NCI-H345 treated with DMSO at 0.1 percent for 48 hours (cell line): ENCODE measurements around the gene CELSR2.
"Not testable (repeated sequence)": the region's sequence is repeated elsewhere in the genome, so short reads cannot be mapped to it uniquely, and the experiment has no call there.

ENCODE experiments used
- DNase-seq: peaks from one replicate; lab custom pipeline; 2025; ENCODE audit not compliant: unreplicated experiment; lab: John Stamatoyannopoulos, UW

CELSR2 gene

DNA sequence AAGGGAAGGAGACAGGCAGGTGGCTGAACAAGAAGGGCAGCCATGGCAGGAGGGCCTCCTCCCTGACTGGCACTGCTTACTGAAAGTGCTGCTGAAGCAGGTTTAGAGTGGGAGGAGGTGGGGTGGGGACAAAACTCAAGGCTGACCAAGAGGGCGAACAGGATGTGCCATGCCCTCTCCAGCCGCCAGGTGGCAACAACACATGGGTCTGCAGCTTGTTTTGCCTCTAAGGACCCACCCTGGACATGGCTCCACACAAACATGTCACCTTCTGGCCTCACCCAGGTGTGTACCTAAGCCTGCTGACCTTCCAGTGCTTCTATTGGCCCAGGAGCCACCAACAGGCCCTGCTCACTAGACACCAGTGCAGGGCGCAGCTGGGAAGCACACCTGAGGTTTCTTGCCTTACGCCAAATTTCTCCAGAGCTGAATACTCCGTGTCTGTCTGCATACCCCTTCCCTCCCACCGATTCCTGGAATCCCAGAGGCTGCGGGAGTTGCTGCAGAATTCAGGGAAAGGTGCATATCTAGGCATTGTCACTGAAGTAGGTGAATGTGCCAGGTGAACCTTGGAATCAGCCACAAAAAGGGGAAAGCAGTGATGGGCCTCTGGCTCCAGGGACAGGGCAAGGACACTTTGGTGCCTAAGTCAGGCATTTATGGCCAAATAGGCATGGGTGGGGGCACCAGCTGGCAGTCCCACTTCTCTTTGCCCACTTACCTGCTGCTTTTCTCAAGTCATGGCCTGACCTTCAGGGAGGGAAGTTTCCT lies 28.3 kb downstream of the CELSR2 start:
- DNase-seq = peak; percentile 30

DNA sequence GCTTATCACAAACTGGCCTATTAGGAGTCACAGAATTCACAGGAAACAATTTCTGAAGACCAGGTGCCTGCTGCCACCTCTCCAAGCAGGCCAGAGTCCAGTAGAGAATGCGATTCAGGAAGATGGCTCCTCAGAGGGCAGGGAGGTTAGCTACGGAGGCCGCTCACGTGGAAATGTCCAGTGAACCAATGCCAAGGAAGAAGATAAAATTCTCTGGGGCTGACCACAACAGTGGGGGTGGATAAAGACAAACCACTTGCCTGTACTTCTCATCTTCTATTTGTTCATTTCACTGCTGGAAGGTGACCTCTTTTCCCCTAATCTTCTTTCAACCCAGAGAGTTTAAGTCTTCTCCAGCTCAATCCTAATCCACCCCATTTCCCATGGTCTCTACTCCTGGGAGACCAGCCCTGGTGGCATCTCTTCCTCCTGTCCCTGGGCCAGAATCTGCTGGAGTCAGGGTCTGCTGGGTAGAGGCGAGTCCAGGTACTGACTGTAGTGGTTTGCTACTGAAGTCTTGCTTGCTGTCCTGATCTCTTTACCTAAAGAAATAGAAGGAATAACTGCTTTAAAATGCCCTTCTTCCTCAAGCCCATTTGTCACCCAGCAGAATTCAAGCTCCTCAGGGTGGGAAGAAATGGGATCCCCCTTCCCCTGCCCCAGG lies 30.4 kb downstream of the CELSR2 start:
- DNase-seq = no peak

DNA sequence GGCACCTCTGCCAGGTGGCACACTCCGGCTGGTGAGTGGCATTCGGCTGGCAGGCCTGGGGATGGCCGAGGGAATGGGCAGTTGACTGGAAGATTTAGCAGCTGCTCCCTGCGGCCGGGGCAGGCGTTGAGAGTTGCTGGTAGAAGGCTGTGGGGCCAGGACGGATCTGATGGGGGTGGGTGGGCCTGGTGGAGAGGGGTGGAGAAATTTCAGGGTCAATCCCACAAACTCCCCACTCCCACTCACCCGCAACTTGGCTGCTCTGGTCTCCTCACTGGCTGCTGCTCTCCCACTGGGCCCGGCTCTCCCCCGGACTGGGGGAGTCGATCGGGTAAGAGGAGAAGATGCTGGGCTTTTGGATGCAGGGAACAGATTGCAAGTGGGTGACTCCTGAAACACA lies 31.5 kb downstream of the CELSR2 start:
- DNase-seq = no peak

DNA sequence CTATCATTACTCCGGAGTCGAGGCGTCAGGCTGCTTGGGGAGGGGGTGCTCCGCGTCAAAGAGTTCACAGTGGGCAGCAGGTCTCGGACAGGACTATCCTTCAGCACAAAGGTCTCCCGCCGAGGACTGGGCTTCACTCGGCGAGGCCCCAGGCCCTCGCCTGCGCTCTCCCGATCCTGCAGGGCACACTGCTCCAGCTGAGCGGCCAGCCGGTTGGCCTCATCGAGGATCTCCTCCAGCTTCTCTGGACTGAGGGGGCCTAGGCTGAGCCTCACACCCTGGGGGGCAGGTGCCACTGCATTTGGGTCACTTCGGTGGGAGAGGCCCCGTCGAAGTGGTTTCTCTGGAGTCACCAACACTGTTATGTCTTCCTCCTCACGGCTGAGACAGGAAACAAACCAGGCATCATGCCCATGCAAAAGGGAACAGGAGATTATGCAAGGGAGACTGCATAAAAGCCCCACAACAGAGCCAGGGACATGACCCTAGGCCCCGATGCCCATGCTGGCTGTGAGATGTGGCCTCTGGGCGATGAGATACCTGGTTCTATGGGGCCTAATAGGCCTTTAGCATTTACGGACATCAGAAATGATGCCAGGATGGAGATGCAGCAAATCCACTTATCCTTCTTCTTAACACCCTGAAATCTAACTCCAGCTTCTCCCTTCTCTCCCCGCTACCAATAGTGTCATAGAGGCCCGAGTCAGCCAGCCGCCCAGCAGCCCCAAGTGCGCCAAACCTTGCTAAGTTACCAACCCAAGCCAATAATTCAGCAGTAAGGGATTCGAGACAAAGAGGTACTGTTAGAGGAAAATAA lies 32.5 kb downstream of the CELSR2 start:
- no peak for DNase-seq

DNA sequence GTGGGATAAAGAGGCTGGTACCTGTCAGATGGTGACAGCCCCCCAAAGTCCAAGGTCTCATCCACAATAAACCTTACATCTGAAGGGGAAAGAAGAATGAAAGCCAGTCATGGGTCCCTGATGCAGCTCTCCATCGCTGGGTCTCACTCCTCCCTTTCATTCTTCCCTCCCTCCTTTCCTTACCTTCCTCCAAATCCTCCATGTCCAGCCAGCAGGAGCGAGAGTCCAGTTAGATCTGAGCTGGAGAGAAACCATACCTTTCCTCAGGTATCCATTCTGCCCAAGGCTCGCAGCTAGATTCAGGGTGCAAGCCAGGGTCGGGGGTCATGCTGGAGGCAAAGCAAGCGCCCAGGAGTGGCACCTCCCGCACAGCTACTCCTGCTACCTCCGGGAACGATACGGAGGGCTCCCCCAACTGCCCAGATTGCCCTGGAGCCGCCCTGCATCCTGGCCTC lies 33.2 kb downstream of the CELSR2 start:
- DNase-seq = no peak

DNA sequence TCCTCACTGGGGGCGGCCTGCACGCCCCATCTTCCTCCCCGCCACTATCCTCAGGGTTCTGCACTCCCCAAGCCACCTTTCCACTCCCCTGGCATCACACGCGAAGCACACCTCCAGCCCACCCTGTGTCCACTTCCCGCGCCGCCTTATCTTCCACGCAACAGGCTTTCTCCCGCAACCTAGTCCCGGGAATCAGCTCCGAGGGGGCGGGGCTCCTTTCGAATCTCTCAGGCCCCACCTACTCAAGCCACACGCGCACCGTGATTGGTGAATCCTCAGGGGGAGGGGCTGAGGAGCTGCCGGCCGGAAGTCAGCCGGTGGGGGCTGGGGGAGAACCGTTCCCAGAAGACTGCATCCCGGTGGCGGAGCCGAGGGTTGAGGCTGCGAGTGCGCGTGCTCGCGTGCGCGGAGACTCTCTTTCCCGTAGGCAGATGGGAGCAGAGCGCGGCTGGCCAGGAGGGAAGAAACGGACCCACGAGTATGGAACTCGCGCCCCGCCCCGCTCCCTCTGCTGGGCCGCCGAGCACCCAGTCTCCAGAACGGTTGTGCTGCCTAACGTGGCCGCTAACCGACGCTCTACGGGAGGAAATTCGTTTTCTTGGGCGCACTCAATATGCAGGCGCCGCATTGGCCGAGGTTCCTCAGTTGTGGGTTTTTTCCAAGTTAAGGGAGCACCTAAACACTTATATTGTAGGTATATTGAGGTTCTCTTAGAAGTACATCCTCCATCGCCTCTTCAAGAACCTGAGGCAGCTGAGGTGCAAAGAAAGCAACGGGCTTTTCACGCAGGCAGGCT lies 33.8 kb downstream of the CELSR2 start, which contains the start of gene PSRC1:
Gene PSRC1 (minus strand): TSS at position 194 of the 796 bp plus-strand sequence.
- peak; percentile 94 for DNase-seq

DNA sequence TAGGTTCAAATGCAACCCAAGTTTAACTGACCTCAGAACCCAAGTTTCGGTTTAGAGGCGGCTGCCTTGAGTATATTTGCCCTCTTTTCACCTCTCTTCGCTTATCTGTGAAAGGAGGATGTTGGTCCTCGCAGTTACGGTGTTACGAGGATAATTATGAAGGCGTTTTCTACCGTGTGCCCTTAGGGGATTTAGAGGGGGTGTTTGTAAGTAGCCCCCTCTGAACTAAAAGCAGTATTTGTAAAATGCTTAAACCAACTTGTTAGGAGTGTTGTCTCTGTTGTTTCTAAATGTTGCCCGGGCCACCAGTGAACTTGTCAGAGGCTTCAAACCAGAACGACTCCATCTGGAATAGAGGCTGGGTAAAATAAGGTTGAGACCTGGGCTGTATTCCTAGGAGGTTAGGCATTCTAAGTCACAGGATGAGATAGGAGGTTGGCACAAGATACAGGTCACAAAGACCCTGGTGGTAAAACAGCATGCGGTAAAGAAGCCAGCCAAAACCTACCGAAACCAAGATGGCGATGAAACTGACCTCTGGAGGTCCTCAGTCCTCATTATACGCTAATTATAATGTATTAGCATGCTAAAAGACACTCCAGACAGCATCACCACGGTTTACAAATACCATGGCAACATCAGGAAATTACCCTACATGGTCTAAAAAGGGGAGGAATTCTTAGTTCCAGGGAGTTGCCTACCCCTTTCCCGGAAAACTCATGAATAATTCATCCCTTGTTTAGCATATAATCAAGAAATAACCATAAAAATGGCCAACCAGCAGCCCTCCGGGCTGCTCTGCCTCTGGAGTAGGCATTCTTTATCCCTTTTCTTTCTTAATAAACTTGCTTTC lies 34.6 kb downstream of the CELSR2 start:
- no peak for DNase-seq

DNA sequence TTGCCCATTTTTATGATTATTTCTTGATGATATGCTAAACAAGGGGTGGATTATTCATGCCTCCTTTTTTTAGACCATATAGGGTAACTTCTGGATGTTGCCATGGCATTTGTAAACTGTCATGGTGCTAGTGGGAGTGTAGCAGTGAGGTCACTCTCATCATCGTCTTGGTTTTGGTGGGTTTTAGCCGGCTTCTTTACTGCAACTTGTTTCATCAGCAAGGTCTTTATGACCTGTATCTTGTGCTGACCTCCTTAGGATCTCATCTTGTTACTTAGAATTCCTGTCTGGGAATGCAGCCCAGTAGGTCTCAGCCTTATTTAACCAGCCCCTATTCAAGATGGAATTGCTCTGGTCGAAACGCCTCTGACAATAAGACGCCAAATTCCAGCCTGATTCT lies 37.4 kb downstream of the CELSR2 start:
- DNase-seq = not testable (repeated sequence)

DNA sequence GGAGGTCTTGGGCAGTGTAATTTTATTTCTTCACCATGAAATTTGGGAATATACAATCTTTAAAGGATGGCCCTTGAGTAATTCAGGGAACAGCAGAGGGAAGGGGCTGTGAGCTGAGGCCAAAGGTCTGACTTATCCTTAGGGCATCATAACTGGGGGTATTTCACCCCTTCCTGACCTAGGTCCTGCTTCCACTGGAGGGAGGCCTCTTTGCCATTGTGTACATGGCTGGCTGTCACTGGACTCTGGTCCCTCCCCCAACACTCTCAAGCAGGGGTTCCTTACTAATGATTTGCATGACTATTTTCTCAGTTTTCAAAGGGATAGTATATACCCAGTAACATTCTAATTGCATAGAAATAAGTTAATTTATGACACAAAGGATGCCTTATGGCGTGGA lies 40.8 kb downstream of the CELSR2 start:
- DNase-seq = no peak

DNA sequence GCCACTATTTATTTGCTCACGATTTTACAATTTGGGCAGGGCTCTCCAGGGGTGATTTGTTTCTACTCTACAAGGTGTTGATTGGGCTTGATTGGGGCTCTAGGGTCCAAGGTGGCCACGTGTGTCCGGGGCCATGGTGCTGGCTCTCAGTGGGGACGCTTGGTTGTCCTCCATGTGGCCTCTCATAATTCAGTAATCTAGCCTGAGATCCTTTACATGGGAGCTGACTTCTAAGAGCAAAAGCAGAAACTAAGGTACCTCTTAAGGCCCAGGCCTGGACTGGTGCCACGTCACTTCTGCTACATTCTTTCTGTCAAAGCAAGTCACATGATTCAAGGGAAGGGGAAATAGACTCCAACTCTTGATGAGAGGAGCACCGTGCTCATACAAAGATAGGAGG lies 41.7 kb downstream of the CELSR2 start:
- no peak for DNase-seq

DNA sequence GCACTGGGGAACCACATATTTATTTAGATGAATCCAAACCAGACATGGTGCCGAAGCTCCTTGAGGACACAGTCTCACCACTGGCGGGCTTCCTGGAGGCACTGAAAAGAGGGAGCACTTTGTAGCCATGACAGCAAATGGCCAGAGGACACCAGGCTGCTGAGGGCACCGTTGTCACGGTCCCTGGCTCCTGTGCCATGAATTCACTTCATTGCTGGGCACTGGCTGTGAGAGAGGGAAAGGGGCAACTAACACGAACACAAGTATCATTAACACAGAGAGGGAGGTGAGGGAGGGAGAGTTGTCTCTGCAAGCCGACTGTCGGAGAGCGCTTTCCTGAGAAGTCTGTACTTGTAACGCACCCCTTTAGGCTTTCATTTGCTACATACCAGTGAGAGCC lies 43.0 kb downstream of the CELSR2 start:
- DNase-seq = no peak

DNA sequence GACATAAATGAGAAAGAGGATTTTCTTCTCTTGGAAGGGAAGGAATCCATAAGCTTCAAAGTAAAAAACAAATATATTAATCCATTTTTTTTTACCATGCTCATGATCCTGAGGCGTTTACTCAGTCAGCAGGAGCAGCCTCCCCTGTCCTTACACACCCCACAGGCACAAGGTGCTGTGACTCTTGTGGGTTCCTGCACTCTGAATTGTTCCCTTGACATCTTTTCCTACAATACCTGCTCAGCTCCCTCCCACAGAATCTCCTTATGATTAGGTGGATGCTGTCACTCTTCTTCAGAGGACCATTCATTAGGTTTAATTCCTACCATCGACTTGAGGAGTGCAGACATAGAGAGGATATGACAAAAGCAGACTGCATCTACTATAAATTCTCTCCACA lies 43.7 kb downstream of the CELSR2 start:
- no peak for DNase-seq

DNA sequence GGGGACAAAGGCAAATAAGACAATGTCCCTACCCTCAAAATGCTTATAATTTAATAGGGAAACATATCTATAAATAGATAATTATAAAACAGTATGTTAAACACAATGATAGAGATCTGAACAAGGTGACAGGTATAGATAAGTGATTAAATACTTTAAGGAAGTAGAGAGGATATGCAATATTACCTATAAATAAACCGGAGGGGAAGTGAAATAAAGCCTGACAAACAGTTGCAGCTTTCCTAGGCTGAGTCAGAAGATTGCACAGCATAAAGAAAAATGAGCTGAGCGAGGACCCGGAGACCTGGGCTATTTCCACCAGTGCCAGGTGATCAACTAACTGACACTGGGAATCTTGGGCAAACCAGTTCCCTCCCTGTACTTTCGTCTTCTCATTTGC lies 45.1 kb downstream of the CELSR2 start:
- DNase-seq = no peak

DNA sequence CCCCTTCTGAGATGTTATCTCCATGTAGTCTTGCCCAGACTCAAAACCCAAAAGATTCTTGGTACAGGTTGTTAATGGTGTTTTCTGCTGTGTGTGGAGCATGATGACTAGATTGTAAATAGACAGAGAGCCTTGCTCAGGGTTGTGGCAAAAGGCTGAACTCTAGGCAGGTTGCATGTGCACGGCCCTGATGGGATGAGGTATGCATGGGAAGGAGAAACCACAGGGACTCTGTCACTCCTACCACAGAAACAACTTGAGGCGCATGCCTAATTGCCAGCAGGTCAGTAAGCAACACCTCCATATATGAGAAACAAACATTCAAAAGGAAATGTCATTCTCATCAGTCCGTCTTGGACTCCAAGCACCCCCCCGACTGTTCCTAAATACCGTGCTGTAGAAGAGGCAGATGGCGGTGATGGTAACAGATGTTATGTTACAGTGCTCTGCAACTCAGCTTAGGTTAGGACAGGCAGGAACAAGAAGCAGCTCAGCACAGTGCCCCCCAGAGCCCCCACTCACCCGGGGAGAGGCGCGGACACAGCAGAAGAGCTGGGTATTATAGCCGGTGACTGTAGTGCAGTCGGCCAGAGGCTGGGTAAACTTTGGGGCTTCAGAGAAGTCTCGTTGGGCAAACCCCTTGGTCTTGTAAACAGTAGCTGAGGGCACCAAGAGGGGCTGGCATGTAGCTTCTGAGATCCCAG lies 46.5 kb downstream of the CELSR2 start:
- no peak for DNase-seq

DNA sequence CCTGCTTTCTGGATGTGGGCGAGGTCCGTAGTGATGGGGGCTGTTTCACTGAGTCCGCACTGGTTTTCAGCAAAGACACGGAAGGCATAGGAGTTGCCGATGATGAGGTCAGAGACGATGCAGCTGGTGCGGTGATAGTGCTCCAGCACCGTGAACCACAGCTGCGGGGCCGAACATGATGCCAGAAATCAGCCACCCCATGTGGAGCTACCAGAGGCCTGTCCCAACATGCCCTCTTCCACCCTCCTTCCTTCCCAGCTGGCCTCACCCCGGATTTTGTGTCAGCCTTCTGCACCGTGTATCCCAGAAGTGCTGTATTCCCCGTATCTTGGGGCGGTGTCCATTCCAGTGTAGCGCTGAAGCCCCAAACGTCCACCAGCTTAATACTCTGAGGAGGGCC lies 47.4 kb downstream of the CELSR2 start:
- DNase-seq = no peak

DNA sequence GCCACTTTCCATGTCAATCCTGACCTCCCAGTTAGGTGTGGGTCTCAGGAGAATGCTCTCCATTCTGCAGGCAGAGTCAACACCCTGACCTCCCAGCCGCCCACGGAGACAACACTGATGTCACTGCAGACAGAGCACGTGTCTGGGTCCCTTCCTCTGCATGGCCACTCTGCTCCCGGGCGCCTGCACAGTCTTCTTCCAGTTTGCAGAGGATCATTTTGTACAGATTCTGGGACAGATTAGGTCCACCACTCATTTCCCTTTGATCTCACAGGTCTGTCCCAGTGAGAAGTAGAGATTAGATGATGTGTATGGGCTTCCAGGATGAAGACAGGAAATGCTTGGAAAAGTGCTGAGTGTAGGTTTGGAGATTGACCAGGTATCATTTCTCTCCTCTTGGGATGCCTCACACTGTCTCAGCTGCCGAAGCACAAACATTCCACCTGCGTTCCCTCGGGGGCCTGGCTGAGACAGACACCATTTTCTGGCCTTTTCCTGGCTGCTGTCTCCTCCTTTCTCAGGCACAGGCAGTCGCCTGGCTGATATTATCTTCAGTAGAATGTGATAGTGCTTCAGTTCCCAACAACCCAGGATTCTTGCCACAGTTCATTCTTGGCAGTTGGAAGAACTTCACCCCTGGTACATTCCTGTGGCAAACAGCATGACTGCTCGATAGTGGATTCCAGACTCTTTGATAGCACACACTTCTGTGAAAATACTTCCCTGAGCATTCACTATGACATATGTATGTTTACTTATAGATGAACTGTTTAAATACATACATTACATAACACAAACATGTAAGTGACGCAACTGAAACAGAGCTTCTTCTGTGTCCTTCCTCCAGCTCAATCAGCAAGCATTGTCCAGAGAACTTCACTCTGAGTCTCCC lies 49.6 kb downstream of the CELSR2 start:
- DNase-seq = no peak

DNA sequence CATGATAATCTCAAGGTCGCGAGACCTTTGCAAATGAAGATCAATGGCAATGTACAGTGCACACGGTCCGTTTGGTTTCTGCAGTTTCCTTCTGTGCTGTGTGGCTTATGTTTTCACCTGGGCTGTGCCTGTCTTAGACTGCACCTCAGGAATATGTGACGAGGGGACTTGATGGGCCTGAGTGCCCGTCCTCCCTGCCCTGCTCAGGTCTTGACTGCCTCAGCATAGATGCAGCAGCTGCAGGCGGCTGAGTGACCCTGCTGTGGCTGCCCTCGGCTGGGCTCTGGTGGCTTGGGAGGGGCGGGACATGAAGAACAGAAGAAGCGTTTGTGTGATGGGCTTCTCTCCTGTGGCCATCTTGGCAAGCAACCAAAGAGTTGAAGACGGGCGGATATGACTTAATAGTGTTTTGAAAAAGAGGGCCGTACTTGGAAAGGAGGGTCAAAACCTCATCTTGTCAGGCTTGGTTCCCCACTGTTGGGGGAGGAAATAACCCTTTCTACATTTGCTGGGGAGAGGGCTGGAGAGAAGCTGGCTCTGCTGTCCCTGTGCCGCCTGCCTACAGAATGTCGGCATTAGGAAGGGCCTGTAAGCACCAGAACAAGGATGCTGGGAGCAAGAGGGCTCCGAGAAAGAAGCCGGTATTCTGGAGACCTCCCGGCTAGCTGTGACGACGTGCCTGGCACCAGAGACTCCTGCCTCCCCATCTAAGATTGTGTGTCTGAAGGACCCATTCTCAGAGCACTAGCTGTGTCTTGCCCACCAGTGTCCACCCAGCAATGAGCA lies 50.4 kb downstream of the CELSR2 start:
- DNase-seq = no peak
